OCI-LY3 (cell line): ENCODE data around the gene PRAMEF2.
"Not testable (repeated sequence)": the region's sequence is repeated elsewhere in the genome, so short reads cannot be mapped to it uniquely, and the experiment has no call there.

Experiments
- H2AFZ ChIP-seq: fragments of 200-600, 300-600 bp; shearing (Covaris generic); 2 replicates; pipeline ENCODE4 v1.6.0; 2014; ENCODE audit warnings: antibody characterized with exemption, low read depth, low read length
- H3K27ac ChIP-seq: fragments of 200-600, 300-600 bp; sonication (generic); 2 replicates; pipeline ENCODE4 v1.5.1; 2014; ENCODE audit warnings: mild to moderate bottlenecking, low read length, moderate library complexity, mixed read lengths
- H3K27me3 ChIP-seq: fragments of 200-600, 300-600 bp; sonication (generic); 2 replicates; pipeline ENCODE4 v1.6.1; 2014; ENCODE audit warnings: low read depth, low read length, mixed read lengths
- H3K36me3 ChIP-seq: fragments of 200-600, 300-600 bp; sonication (generic); replicated peaks from 2 replicates; pipeline ENCODE3; 2014; ENCODE audit warnings: low read depth, low read length, mixed read lengths
- H3K4me1 ChIP-seq: fragments of 300-600, 200-600 bp; sonication (generic); 2 replicates; pipeline ENCODE4 v1.6.1; 2014; ENCODE audit warnings: low read length, mixed read lengths
- H3K4me2 ChIP-seq: fragments of 200-600, 300-600 bp; sonication (generic); 2 replicates; pipeline ENCODE4 v1.6.1; 2014; ENCODE audit warnings: low read length, mixed read lengths
- H3K4me3 ChIP-seq: fragments of 300-600, 200-600 bp; sonication (generic); 2 replicates; pipeline ENCODE4 v1.5.1; 2014; ENCODE audit warnings: antibody characterized with exemption, mild to moderate bottlenecking, low read length, moderate library complexity
- H3K79me2 ChIP-seq: fragments of 300-600, 200-600 bp; shearing (Covaris generic); 2 replicates; pipeline ENCODE4 v1.6.1; 2014; ENCODE audit warnings: mild to moderate bottlenecking, low read length, mixed read lengths
- H3K9ac ChIP-seq: fragments of 300-600, 200-600 bp; shearing (Covaris generic); 2 replicates; pipeline ENCODE4 v1.6.0; 2014; ENCODE audit warnings: mild to moderate bottlenecking, low read length, moderate library complexity
- H3K9me3 ChIP-seq: fragments of 200-600, 300-600 bp; shearing (Covaris generic); 2 replicates; pipeline ENCODE4 v1.6.1; 2014; ENCODE audit warnings: low read length, mixed read lengths; ENCODE audit not compliant: insufficient read depth
- H4K20me1 ChIP-seq: fragments of 200-600, 300-600 bp; sonication (generic); 2 replicates; pipeline ENCODE4 v1.6.1; 2016; ENCODE audit warnings: low read length, mixed read lengths; ENCODE audit not compliant: insufficient read depth
- EZH2phosphoT487 ChIP-seq: fragments of 200-600 bp; shearing (Covaris generic); IDR thresholded peaks from 2 replicates; pipeline ENCODE4 v1.6.1; 2018; ENCODE audit warnings: antibody characterized with exemption, mixed run types, low read depth
- TF ChIP-seq, protein P1 (sequence below): fragments of 200-600, 300-600 bp; sonication (generic); IDR thresholded peaks from 2 replicates; pipeline ENCODE4 v1.5.1; 2014; ENCODE audit warnings: antibody characterized with exemption, low read length, low read depth

Gene PRAMEF2, protein sequence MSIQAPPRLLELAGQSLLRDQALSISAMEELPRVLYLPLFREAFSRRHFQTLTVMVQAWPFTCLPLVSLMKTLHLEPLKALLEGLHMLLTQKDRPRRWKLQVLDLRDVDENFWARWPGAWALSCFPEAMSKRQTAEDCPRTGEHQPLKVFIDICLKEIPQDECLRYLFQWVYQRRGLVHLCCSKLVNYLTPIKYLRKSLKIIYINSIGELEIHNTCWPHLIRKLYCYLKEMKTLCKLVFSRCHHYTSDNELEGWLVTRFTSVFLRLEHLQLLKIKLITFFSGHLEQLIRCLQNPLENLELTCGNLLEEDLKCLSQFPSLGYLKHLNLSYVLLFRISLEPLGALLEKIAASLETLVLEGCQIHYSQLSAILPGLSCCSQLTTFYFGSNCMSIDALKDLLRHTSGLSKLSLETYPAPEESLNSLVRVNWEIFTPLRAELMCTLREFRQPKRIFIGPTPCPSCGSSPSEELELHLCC

DNA sequence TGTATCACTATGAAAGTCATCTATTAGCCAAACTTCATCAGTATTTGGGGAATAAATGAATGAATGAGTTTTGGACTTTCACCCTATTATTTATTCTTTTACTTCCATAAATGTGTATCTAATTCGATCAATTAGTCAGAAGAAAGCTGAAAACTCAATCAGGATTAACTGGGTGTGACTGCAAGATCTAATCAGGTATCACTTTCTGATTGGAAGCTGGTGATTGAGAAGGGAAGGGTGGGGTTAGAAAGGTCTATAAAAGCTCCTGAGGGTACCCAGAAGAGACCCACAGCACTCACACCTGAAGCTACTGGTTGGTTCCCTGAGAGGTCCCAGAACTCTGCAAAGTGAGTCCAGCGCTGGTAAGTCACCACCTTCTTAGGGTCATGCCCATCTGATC lies at the start of gene PRAMEF2:
Gene PRAMEF2 (plus strand): TSS at position 301 of the 400 bp plus-strand sequence. CDS start 1,924 bp downstream, outside the sequence.
- not testable (repeated sequence) for H3K4me2 ChIP-seq, H3K4me1 ChIP-seq, H3K4me3 ChIP-seq, H3K27me3 ChIP-seq, H3K36me3 ChIP-seq, H2AFZ ChIP-seq, H4K20me1 ChIP-seq, H3K79me2 ChIP-seq, H3K9ac ChIP-seq, H3K27ac ChIP-seq, H3K9me3 ChIP-seq

DNA sequence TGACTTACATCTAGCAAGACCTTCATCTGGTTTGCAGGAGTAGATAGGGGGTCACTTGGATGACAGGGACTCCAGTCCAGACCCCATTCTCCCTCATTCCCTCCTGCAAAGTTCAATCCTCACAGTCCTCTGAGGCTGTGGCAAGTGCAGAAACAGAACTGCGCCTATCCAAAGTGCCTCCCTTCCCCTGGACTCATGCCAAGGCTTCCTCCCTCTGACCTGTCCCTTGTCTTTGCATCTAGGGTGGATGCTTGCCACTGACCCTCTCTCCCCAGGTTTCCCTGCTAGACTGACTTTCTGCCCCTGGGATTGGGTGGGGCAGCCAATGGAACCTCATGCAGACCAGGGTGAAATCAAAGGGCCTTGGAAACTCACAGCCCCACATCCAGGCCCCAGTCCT lies 47.0 kb upstream of the PRAMEF2 start:
- H3K4me1 ChIP-seq: no peaks in the 10 kb centered on the region
- H3K4me2 ChIP-seq: no peak overlapping the region
- TF ChIP-seq, protein P1, sequence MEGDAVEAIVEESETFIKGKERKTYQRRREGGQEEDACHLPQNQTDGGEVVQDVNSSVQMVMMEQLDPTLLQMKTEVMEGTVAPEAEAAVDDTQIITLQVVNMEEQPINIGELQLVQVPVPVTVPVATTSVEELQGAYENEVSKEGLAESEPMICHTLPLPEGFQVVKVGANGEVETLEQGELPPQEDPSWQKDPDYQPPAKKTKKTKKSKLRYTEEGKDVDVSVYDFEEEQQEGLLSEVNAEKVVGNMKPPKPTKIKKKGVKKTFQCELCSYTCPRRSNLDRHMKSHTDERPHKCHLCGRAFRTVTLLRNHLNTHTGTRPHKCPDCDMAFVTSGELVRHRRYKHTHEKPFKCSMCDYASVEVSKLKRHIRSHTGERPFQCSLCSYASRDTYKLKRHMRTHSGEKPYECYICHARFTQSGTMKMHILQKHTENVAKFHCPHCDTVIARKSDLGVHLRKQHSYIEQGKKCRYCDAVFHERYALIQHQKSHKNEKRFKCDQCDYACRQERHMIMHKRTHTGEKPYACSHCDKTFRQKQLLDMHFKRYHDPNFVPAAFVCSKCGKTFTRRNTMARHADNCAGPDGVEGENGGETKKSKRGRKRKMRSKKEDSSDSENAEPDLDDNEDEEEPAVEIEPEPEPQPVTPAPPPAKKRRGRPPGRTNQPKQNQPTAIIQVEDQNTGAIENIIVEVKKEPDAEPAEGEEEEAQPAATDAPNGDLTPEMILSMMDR: no peak
- TF ChIP-seq EZH2phosphoT487: no peak
- no peaks in the 10 kb centered on the region for H4K20me1 ChIP-seq
- H3K27ac ChIP-seq: no peak overlapping the region
- no peak overlapping the region for H2AFZ ChIP-seq
- H3K36me3 ChIP-seq: no peaks in the 10 kb centered on the region
- H3K79me2 ChIP-seq: no peaks in the 10 kb centered on the region
- no peak overlapping the region for H3K9ac ChIP-seq
- H3K4me3 ChIP-seq: no peak overlapping the region
- H3K9me3 ChIP-seq: no peaks in the 10 kb centered on the region
- H3K27me3 ChIP-seq: no peaks in the 10 kb centered on the region

DNA sequence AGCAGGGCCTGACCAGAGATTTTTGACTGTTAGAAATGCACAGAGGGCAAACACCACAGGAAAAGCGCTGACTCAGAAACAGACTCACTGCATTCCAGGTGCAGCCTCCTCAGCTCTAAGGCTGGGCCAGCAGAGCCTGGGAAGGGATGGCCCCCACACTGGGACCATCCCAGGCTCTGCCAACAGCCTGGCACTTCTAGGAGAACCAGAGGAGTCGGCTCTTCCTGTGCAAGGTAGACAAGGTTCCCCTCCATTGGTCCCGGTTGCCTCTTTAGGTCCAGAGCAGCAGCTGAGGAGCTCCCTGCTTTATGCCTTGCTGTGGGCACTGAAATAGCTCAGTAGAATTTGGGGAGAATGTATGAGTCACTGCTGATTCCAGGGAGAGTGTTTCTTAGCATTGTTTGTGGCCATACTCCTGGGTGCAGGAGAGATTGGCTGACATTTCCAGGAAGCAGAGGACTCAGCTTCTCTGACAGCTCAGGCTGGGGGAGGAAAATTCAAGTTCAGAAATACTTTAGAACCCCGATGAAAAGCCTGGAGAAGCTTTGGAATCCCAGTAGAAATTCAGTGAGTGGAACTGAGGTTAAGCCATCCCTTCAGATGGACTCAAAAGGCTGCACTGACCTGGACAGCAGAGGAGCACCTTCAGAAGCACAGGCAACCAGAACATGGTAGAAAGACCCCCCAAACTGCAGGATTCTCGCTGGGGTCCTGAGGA lies 46.0 kb upstream of the PRAMEF2 start:
- Histone ChIP-seq H3K27me3 (no peaks in the 10 kb centered on the region), H2AFZ (no peak overlapping the region), H3K4me1 (no peaks in the 10 kb centered on the region), H3K36me3 (no peaks in the 10 kb centered on the region), H3K9me3 (no peaks in the 10 kb centered on the region), H3K9ac (no peak overlapping the region), H3K27ac (no peak overlapping the region), H4K20me1 (no peaks in the 10 kb centered on the region), H3K79me2 (no peaks in the 10 kb centered on the region), H3K4me2 (no peak overlapping the region), H3K4me3 (no peak overlapping the region)
- no peak for TF ChIP-seq EZH2phosphoT487
- TF ChIP-seq, protein P1: no peak

DNA sequence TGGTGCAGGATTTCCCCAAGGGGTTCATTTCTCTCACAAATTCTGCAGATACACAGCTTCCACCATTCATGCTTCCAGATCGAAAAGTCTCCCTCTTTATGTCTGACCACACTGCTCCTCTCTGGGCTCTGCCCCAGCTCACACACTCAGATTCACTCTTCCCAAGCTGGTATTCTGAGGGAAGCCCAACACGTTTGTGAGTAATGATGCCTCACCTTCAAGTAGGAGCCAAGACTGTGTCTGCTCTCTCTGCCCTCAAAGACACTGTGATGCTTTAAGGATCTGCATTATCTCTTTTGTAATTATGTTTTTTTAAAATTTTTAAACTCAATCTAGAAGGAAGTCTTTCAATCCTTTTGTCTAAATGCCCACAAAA lies 45.5 kb upstream of the PRAMEF2 start:
- Histone ChIP-seq H4K20me1 (no peaks in the 10 kb centered on the region), H3K4me2 (no peak overlapping the region), H3K4me3 (no peak overlapping the region), H2AFZ (no peak overlapping the region), H3K36me3 (no peaks in the 10 kb centered on the region), H3K27me3 (no peaks in the 10 kb centered on the region), H3K9ac (no peak overlapping the region), H3K27ac (no peak overlapping the region), H3K79me2 (no peaks in the 10 kb centered on the region), H3K4me1 (no peaks in the 10 kb centered on the region), H3K9me3 (no peaks in the 10 kb centered on the region)
- TF ChIP-seq, protein P1: no peak
- TF ChIP-seq EZH2phosphoT487: no peak

DNA sequence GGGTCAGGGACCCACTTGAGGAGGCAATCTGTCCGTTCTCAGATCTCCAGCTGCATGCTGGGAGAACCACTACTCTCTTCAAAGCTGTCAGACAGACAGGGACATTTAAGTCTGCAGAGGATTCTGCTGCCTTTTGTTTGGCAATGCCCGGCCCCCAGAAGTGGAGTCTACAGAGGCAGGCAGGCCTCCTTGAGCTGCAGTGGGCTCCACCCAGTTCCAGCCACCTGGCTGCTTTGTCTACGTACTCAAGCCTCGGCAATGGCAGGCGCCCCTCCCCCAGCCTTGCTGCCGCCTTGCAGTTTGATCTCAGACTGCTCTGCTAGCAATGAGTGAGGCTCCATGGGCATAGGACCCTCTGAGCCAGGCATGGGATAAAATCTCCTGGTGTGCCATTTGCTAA lies 37.8 kb upstream of the PRAMEF2 start:
- not testable (repeated sequence) for H3K9me3 ChIP-seq, H3K4me2 ChIP-seq, H3K27ac ChIP-seq

DNA sequence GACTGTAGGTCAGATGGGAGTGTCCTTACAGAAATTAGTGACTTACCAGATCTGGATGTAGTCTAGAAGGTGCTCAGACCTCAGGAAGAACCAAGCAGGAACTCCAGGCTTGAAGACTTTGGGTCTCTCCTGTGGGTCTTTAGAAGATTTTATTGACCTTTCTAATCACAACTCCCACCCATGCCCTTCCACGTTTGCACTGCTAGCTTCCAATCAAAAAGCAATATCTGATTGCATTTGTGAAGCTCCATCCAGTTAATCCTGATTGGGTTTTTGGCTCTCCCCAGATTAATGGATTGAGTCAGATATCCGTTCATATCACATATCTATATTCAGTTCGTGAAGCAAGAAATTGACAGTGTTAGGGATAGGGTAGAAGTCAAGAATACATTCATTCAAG lies 25.6 kb upstream of the PRAMEF2 start, which contains the start of gene PRAMEF11:
Gene PRAMEF11 (minus strand): TSS at position 101 of the 400 bp plus-strand sequence. CDS start 2,621 bp downstream, outside the sequence.
- not testable (repeated sequence) for H3K79me2 ChIP-seq, H3K4me1 ChIP-seq, H3K27me3 ChIP-seq, H3K9me3 ChIP-seq, H3K4me2 ChIP-seq, H4K20me1 ChIP-seq, H3K27ac ChIP-seq, H2AFZ ChIP-seq, H3K4me3 ChIP-seq, H3K36me3 ChIP-seq, H3K9ac ChIP-seq

More for the DNA sequence above, 37.8 kb upstream of the PRAMEF2 start:
- H3K27me3 ChIP-seq, H3K79me2 ChIP-seq, H2AFZ ChIP-seq, H4K20me1 ChIP-seq, H3K4me3 ChIP-seq, H3K36me3 ChIP-seq, H3K4me1 ChIP-seq, H3K9ac ChIP-seq: not testable (repeated sequence)
